ENCODE measurements around the gene ZNF605. TPM values are rescaled to one million over a fixed set of nuclear protein-coding genes. Genes with fewer than 3 reads are reported as not detected.
"Not testable (repeated sequence)": the region's sequence is repeated elsewhere in the genome, so short reads cannot be mapped to it uniquely, and the experiment has no call there.

ZNF605 gene
- total and polyA plus RNA-seq, 2 of the 4 experiments (the other 2 are of a cell fraction), result 3.6 to 9.9 TPM

DNA sequence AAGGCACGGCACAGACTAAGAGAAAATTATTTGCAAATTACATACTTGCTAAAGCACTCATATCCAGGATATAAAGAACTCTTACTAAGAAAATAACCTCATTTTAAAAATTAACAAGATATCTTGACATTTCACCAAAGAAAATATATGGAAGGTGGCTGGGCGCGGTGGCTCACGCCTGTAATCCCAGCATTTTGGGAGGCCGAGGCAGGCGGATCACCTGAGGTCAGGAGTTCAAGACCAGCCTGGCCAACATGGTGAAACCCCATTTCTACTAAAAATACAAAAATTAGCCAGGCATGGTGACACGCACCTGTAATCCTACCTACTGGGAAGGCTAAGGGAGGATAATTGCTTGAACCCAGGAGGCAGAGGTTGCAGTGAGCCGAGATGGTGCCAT is 19.2 kb downstream of the ZNF605 start:
- Histone ChIP-seq H3K36me3 (ENCODE audit: control insufficient read depth, insufficient read depth, low read length) (peaks cover 29% of the 10 kb centered on the region), H3K9me3 (ENCODE audit: control insufficient read depth, insufficient read depth, low read length) (peaks cover 56% of the 10 kb centered on the region)
- BruUV-seq (replicated peaks); H3K9me1 ChIP-seq (ENCODE audit: insufficient read depth, low read length); H3K79me1 ChIP-seq (ENCODE audit: low read depth in 1 of 2, low read length in 2 of 2); H3K4ac ChIP-seq (ENCODE audit: low read depth, low read length); H4K8ac ChIP-seq (ENCODE audit: low read depth in 2 of 2, low read length in 2 of 2); H2BK20ac ChIP-seq (ENCODE audit: low read depth, low read length); H3K4me3 ChIP-seq (ENCODE audit: insufficient read depth, low read depth, low read length); H3K4me2 ChIP-seq (ENCODE audit: low read depth, low read length); H2BK120ac ChIP-seq (ENCODE audit: low read depth, low read length); H3K27me3 ChIP-seq (ENCODE audit: control insufficient read depth, insufficient read depth, low read length); H3K4me1 ChIP-seq (ENCODE audit: control insufficient read depth, insufficient read depth, low read length); ATAC-seq (ENCODE audit: low read depth); H3K56ac ChIP-seq (ENCODE audit: extremely low read depth, insufficient read depth, low read length); intact Hi-C loops (cut with micrococcal nuclease); dilution Hi-C loops (cut with HindIII; ENCODE audit: low sequenced_read_pairs, unreplicated experiment); DNase-seq; H4K91ac ChIP-seq (ENCODE audit: insufficient read depth, low read depth, low read length); H2BK5ac ChIP-seq (ENCODE audit: low read depth, low read length, poor library complexity, severe bottlenecking); H3K23ac ChIP-seq (ENCODE audit: low read depth, low read length); H2AFZ ChIP-seq (replicated peaks; ENCODE audit: low read length, poor library complexity); CTCF ChIA-PET; H4K5ac ChIP-seq (ENCODE audit: low read depth, low read length); H3K18ac ChIP-seq (ENCODE audit: low read depth, low read length); H3K27ac ChIP-seq (ENCODE audit: insufficient read depth, low read length); H2BK15ac ChIP-seq (ENCODE audit: low read depth, low read length); H3K9ac ChIP-seq (ENCODE audit: low read depth, low read length); H4K20me1 ChIP-seq (ENCODE audit: insufficient read depth, low read length); H3K14ac ChIP-seq (replicated peaks; ENCODE audit: low read depth, low read length); POLR2A ChIA-PET (ENCODE audit: unreplicated experiment); H2AK9ac ChIP-seq (replicated peaks; ENCODE audit: low read depth, low read length, poor library complexity); in situ Hi-C loops (cut with MboI; ENCODE audit: low sequenced_read_pairs); H2AK5ac ChIP-seq (ENCODE audit: low read depth, low read length): not testable (repeated sequence)
- WGBS, 2 experiments (ENCODE audit: extremely low coverage in 2 of 2, insufficient read length in 1 of 2), result 100% methylated on average over 1 of the region's 8 CpGs; no CpG with 5 or more reads in 1 of the 2 experiments

Data from IMR-90 (cell line).